HG03045 (cell line): Measurements from ENCODE around the gene PPP1R8.

Experiments
- ATAC-seq: cut with Tn5 transposase; IDR thresholded peaks from one replicate; pipeline ENCODE4 v1.9.1; 2021; ENCODE audit warnings: mild to moderate bottlenecking, moderate library complexity; ENCODE audit not compliant: unreplicated experiment

Gene PPP1R8

GRCh38 chr1:27889506-27889905, 58.9 kb downstream of the PPP1R8 start:
- ATAC-seq, result no peak

- ATAC-seq, result no peak
Measured at GRCh38 chr1:27891196-27891889, 60.8 kb downstream of the PPP1R8 start.

- no peak for ATAC-seq
Measured at GRCh38 chr1:27894521-27894920, 63.9 kb downstream of the PPP1R8 start.
